AG04449 (cell line): ENCODE measurements around the gene SETBP1.

Source experiments
- CTCF ChIA-PET: fragments of 350-600 bp; formaldehyde crosslinking; extraction: SDS; loops from one replicate; lab custom pipeline; 2021; ENCODE audit warnings: antibody characterized with exemption; lab: Yijun Ruan, JAX
- POLR2A ChIA-PET: fragments of 400-600, 350-600 bp; formaldehyde crosslinking; extraction: SDS; loops from one replicate; lab custom pipeline; 2020; ENCODE audit warnings: antibody characterized with exemption, inconsistent platforms; lab: Yijun Ruan, JAX
- DNase-seq: peaks from one replicate; pipeline ENCODE4 v3.0.0-alpha.2; 2010; ENCODE audit warnings: low read depth, low spot score
- H3K4me3 ChIP-seq: 2 replicates; pipeline ENCODE4 v1.5.1; 2011; ENCODE audit warnings: low read depth, mild to moderate bottlenecking, control low read depth, low read length
- TF ChIP-seq, protein P1 (sequence below): IDR thresholded peaks from one replicate; pipeline ENCODE4 v1.5.1; 2011; ENCODE audit warnings: mild to moderate bottlenecking, moderate library complexity, low read length, control low read depth, inconsistent platforms; ENCODE audit not compliant: insufficient read depth; ENCODE audit errors: missing control alignments

The SETBP1 gene

GRCh38 chr18:44710931-44711330, 30.2 kb downstream of the SETBP1 start:
- H3K4me3 ChIP-seq, result no peak overlapping the region
- ChIA-PET POLR2A (no interaction called here), CTCF (no interaction called here)
- DNase-seq, result no peak
- TF ChIP-seq, protein P1, sequence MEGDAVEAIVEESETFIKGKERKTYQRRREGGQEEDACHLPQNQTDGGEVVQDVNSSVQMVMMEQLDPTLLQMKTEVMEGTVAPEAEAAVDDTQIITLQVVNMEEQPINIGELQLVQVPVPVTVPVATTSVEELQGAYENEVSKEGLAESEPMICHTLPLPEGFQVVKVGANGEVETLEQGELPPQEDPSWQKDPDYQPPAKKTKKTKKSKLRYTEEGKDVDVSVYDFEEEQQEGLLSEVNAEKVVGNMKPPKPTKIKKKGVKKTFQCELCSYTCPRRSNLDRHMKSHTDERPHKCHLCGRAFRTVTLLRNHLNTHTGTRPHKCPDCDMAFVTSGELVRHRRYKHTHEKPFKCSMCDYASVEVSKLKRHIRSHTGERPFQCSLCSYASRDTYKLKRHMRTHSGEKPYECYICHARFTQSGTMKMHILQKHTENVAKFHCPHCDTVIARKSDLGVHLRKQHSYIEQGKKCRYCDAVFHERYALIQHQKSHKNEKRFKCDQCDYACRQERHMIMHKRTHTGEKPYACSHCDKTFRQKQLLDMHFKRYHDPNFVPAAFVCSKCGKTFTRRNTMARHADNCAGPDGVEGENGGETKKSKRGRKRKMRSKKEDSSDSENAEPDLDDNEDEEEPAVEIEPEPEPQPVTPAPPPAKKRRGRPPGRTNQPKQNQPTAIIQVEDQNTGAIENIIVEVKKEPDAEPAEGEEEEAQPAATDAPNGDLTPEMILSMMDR, result no peak

- no peak for DNase-seq
- H3K4me3 ChIP-seq, result no peak overlapping the region
- CTCF ChIA-PET, result no interaction called here
- TF ChIP-seq, protein P1, result no peak
- POLR2A ChIA-PET, result no interaction called here
Measured at GRCh38 chr18:44712025-44712424, 31.3 kb downstream of the SETBP1 start.

DNA sequence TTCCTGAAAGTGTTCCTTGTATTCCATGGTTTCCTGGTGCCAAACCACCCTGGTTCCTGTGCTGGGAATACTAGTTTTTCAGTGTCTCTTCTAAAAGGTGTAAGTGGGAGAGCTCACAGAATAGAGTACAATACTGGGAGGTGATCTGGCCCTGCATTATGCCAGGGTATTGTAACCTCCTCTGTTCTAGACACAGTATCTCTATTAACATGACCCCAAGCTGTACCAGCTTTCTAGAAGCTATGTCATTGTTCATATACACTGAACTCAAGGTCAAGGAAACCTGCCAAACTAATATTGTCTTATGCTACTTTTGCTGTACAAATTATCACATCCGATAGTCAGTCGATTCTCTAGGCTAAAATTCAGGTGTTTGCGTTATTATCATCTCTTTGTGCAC, 32.7 kb downstream of the SETBP1 start:
- no peak overlapping the region for H3K4me3 ChIP-seq
- DNase-seq, result no peak
- TF ChIP-seq, protein P1, result no peak
- ChIA-PET POLR2A (no interaction called here), CTCF (interaction anchor here (0.8 kb wide), 1 partner anchor 13 kb away, joined by 3 read pairs; no protein-coding TSS in a partner anchor)

GRCh38 chr18:44714376-44714775, 33.7 kb downstream of the SETBP1 start:
- POLR2A ChIA-PET, result no interaction called here
- TF ChIP-seq, protein P1, result no peak
- no peak for DNase-seq
- CTCF ChIA-PET, result interaction anchor here (0.8 kb wide), 1 partner anchor 10 kb away, joined by 3 read pairs; no protein-coding TSS in a partner anchor
- no peak overlapping the region for H3K4me3 ChIP-seq

DNA sequence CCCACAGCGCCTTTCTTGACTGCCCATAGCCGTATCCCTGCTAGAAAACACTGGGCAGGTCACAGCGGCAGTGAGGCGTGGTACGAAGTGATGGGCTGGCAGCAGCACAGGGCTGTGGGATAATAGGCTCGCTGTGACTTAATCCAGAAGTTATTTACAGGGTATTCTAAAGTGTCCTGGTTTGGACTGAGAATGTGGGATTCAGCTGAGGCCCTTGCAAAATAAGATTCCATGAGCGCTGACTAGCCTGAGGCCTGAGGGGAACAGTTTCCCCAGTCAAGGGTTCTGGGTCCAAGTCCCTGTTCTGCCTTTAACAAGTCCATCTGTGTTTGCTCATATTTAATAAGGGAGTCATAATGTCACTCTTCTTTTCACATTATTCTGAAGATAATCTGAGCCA, 34.6 kb downstream of the SETBP1 start:
- no peak for DNase-seq
- TF ChIP-seq, protein P1, result no peak
- no peak overlapping the region for H3K4me3 ChIP-seq
- ChIA-PET CTCF (no interaction called here), POLR2A (no interaction called here)

DNA sequence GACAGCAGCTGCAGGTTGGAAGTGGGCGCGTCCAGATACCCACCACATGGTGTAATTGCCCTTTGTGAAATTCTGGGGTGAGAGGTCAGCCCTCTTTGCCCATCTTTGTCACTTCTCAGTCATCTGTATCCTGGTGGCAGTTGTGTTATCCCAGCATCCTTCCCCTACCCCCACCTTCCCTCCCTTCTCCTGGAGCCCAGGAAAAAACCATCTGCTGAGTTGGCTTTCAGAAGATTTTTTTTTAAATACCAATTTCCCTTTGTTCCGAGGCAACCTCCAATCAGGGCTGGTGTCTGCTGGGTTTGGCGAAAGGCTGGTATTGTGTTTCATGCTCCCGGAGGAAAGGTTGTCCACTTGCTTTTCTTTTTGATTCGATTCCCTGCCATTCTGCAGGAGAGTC, 35.2 kb downstream of the SETBP1 start:
- POLR2A ChIA-PET, result no interaction called here
- no peak overlapping the region for H3K4me3 ChIP-seq
- no peak for DNase-seq

More for the DNA sequence above, 35.2 kb downstream of the SETBP1 start:
- CTCF ChIA-PET, result no interaction called here
- TF ChIP-seq, protein P1, result no peak
